ENCODE data around the gene TPD52L1.
"Not testable (repeated sequence)": the region's sequence is repeated elsewhere in the genome, so short reads cannot be mapped to it uniquely, and the experiment has no call there.

The TPD52L1 gene

DNA sequence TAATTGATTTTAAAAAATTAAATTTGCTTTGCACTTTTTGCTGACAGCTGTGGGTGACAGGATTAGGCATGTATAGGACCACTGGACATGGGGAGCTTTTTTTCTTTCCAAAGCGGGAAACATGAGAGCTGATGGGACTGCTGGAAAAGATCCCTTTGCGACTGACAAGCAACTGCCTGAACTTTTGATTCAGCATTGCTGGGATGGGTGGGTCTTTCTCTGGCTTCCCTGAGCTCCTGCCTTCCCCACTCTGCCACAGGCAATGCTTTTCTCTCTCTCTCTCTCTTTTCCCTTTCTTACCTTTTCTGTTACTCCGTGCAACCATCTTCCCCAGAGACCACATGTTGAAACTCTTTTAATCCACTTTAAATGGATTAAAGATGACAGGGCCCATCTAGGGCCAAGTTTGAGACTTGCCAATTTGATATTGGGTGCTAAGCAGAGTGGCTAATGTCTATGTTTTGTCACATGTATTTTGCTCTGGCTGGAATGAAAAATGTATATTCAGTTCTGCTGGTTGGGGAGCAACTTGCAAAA is 33.5 kb upstream of the TPD52L1 start:
- peaks cover 3% of the 10 kb centered on the region for H3K4me1 ChIP-seq (ENCODE audit: control insufficient read depth, insufficient read depth, low read length)
- no peak overlapping the region for H3K9ac ChIP-seq (ENCODE audit: low read depth, low read length)
- H3K4me3 ChIP-seq (ENCODE audit: low read depth, low read length) = no peak overlapping the region

DNA sequence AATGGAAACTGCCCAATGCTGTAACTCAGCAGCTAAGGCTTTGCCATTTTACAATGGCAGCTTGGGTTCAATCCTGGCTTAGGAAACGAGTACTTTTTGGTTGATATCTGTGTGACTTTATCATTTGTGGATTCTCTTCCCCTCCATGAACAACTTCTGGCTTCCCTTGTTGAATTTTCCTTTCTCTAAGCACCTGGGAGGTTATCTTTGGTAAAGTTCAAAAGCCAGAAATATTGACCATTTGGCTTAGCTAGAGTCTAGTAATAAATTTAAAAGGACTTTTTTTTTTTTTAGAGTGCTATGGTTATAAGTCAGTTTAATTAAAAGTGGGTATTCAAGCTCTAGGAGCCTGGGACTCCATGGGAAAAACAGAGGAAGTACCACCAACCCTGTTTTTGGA is 31.7 kb upstream of the TPD52L1 start:
- Histone ChIP-seq H3K4me1 (ENCODE audit: control insufficient read depth, insufficient read depth, low read length) (peaks cover 3% of the 10 kb centered on the region), H3K4me3 (ENCODE audit: low read depth, low read length) (no peak overlapping the region), H3K27me3 (ENCODE audit: control insufficient read depth, insufficient read depth, low read length) (no peaks in the 10 kb centered on the region), H3K36me3 (ENCODE audit: control insufficient read depth, insufficient read depth, low read length) (no peaks in the 10 kb centered on the region), H3K9ac (ENCODE audit: low read depth, low read length) (no peak overlapping the region), H3K9me3 (ENCODE audit: control insufficient read depth, insufficient read depth, low read length) (no peaks in the 10 kb centered on the region)

More for the DNA sequence above, 33.5 kb upstream of the TPD52L1 start:
- no peaks in the 10 kb centered on the region for H3K27me3 ChIP-seq (ENCODE audit: control insufficient read depth, insufficient read depth, low read length)
- no peaks in the 10 kb centered on the region for H3K36me3 ChIP-seq (ENCODE audit: control insufficient read depth, insufficient read depth, low read length)
- H3K9me3 ChIP-seq (ENCODE audit: control insufficient read depth, insufficient read depth, low read length) = no peaks in the 10 kb centered on the region

DNA sequence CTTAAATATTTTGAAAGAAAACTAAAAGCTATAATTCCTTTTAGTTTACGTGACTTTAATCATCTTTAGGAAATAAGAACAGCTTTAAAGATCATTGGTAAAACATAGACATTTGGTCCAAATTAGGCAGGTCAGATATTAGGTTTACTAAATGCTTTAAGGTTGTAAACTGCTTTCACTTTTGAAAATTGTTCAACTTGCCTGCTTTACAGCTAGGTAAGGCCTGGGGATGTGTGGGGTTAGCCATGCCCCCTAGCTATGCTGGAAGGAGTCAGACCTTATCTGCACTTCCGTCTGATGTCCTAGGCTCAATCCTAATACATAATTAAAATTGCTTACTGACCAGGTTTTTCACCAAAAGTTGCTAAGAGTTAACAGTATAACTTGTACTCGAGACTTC is 30.5 kb upstream of the TPD52L1 start:
- H3K27me3 ChIP-seq (ENCODE audit: control insufficient read depth, insufficient read depth, low read length) = no peaks in the 10 kb centered on the region
- H3K9ac ChIP-seq (ENCODE audit: low read depth, low read length) = no peak overlapping the region
- no peaks in the 10 kb centered on the region for H3K9me3 ChIP-seq (ENCODE audit: control insufficient read depth, insufficient read depth, low read length)
- H3K4me1 ChIP-seq (ENCODE audit: control insufficient read depth, insufficient read depth, low read length) = peaks cover 3% of the 10 kb centered on the region
- H3K4me3 ChIP-seq (ENCODE audit: low read depth, low read length) = no peak overlapping the region
- no peaks in the 10 kb centered on the region for H3K36me3 ChIP-seq (ENCODE audit: control insufficient read depth, insufficient read depth, low read length)

DNA sequence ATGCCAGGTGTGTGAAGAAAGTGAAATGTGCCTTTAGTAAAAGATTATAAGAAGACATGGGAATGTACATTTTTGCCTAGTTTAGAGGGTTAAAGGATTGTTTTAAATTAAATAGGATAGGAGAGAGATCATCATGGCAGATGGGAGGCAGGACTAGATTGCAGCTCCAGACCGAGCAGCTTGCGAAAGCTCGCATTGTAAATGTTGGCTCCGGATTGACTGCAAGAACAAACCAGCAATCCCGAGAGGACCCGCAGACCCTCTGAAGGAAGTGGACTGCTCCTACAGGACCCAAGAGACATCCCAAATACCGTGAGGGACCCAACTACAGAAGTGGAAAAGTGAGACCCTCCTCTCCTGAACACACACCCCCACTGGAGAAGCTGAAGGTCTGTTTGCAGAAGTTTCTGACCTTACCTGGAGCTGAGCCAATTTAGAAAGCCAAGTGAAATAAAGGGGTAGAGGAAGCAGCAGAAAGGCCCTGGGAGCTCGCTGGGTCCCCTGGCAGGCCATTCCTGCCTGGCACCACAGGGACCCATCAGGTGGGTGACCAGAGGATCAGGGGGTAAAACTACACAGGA is 30.0 kb upstream of the TPD52L1 start:
- Histone ChIP-seq H3K9ac (ENCODE audit: low read depth, low read length) (no peak overlapping the region), H3K9me3 (ENCODE audit: control insufficient read depth, insufficient read depth, low read length) (no peaks in the 10 kb centered on the region), H3K36me3 (ENCODE audit: control insufficient read depth, insufficient read depth, low read length) (no peaks in the 10 kb centered on the region), H3K4me3 (ENCODE audit: low read depth, low read length) (no peak overlapping the region), H3K27me3 (ENCODE audit: control insufficient read depth, insufficient read depth, low read length) (no peaks in the 10 kb centered on the region), H3K4me1 (ENCODE audit: control insufficient read depth, insufficient read depth, low read length) (peaks cover 3% of the 10 kb centered on the region)

DNA sequence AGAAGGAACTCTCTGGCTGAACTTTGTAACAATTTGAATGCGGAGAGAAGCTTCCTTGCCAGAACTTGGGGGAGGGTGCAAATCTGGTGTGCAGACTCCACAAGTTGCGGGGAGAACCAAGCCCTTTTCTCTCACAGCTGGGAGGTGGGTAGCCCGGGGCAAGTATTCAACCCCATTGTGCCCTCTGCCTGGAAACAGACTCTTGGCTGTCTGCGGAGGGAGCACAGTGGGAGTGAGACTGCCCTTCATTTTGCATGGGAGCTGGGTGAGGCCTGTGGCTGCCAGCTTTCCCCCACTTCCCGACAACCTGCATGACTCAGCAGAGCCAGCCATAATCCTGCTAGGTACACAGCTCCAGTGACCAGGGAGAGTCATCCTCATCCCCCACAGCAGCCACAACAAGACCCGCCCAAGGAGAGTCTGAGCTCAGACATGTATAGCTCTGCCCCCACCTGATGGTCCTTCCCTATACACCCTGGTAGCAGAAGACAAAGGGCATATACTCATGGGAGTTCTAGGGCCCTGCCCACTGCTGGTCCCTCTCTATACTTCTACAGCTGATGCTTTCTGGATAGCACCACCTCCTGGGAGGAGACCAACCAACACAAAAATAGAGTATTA is 29.4 kb upstream of the TPD52L1 start:
- no peak overlapping the region for H3K9ac ChIP-seq (ENCODE audit: low read depth, low read length)
- H3K27me3 ChIP-seq (ENCODE audit: control insufficient read depth, insufficient read depth, low read length) = no peaks in the 10 kb centered on the region
- H3K36me3 ChIP-seq (ENCODE audit: control insufficient read depth, insufficient read depth, low read length) = no peaks in the 10 kb centered on the region
- no peaks in the 10 kb centered on the region for H3K9me3 ChIP-seq (ENCODE audit: control insufficient read depth, insufficient read depth, low read length)
- H3K4me3 ChIP-seq (ENCODE audit: low read depth, low read length) = no peak overlapping the region
- peaks cover 3% of the 10 kb centered on the region for H3K4me1 ChIP-seq (ENCODE audit: control insufficient read depth, insufficient read depth, low read length)

DNA sequence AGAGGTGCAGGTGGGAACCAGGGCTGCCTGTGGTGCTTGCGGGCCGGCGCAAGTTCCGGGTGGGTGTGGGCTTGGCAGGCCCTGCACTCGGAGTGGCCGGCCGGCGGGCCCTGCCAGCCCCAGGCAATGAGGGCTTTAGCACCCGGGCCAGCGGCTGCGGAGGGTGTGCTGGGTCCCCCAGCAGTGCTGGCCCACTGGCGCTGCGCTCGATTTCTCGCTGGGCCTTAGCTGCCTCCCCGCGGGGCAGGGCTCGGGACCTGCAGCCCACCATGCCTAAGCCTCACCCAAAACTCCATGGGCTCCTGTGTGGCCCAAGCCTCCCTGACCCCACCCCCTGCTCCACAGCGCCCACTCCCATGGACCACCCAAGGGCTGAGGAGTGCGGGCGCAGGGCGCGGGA is 27.7 kb upstream of the TPD52L1 start:
- not testable (repeated sequence) for H3K9me3 ChIP-seq (ENCODE audit: control insufficient read depth, insufficient read depth, low read length); H3K27me3 ChIP-seq (ENCODE audit: control insufficient read depth, insufficient read depth, low read length); H3K36me3 ChIP-seq (ENCODE audit: control insufficient read depth, insufficient read depth, low read length); H3K4me1 ChIP-seq (ENCODE audit: control insufficient read depth, insufficient read depth, low read length); H3K4me3 ChIP-seq (ENCODE audit: low read depth, low read length); H3K9ac ChIP-seq (ENCODE audit: low read depth, low read length)

DNA sequence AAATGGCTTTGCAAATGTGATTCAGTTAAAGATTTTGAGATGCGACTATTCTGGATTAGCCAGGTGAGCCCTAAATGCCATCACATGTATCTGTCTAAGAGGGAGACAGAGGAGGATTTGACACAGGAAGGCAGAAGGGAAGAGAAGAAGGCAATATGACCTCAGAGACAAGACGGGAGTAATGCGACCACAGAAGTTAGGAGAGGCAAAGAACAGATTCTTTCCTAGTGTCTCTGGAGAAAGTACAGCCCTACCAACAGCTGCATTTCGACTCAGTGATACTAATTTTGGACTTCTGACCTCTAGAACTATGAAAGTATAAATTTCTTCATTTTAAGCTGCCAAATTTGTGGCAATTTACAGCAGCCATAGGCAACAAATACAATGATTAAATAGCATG is 24.2 kb upstream of the TPD52L1 start:
- no peak overlapping the region for H3K4me3 ChIP-seq (ENCODE audit: low read depth, low read length)
- no peaks in the 10 kb centered on the region for H3K27me3 ChIP-seq (ENCODE audit: control insufficient read depth, insufficient read depth, low read length)
- no peak overlapping the region for H3K9ac ChIP-seq (ENCODE audit: low read depth, low read length)
- H3K36me3 ChIP-seq (ENCODE audit: control insufficient read depth, insufficient read depth, low read length) = no peaks in the 10 kb centered on the region
- no peaks in the 10 kb centered on the region for H3K9me3 ChIP-seq (ENCODE audit: control insufficient read depth, insufficient read depth, low read length)
- no peaks in the 10 kb centered on the region for H3K4me1 ChIP-seq (ENCODE audit: control insufficient read depth, insufficient read depth, low read length)

DNA sequence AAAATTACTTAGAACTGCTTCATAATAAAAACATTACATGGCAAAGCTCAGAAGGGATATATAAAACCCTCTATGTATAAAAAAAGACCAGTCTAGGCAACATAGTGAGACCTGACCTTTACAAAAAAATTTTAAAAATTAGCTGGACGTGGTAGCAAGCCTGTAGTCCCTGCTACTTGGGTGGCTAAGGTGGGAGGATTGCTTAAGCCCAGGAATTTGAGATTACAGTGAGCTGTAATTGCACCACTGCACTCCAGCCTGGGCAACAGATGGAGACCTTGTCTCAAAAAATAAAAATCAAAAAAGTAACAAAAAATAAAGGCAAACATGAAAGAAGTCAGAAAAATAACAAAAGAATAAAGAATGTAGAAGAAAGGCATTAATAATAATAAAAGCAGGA is 21.5 kb upstream of the TPD52L1 start:
- Histone ChIP-seq H3K4me1 (ENCODE audit: control insufficient read depth, insufficient read depth, low read length) (no peaks in the 10 kb centered on the region), H3K4me3 (ENCODE audit: low read depth, low read length) (no peak overlapping the region), H3K9me3 (ENCODE audit: control insufficient read depth, insufficient read depth, low read length) (no peaks in the 10 kb centered on the region), H3K36me3 (ENCODE audit: control insufficient read depth, insufficient read depth, low read length) (no peaks in the 10 kb centered on the region), H3K9ac (ENCODE audit: low read depth, low read length) (no peak overlapping the region), H3K27me3 (ENCODE audit: control insufficient read depth, insufficient read depth, low read length) (no peaks in the 10 kb centered on the region)

DNA sequence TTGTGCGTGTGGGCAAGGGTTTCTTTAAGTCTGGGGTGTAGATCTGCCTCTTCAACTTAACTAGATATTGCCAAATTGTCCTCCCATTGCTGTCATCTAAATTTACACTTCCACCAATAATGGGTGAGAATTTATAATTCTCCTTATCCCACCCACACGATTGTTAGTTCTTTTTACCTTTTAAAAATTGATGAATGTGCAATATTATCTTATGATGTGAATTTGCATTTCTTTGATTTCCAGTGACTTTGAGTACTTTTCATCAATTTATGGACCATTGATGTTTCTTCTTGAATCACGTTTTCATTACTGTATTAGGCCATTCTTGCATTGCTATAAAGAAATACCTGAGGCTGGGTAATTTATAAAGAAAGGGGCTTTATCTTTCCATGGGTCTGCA is 17.2 kb upstream of the TPD52L1 start:
- Histone ChIP-seq H3K4me3 (ENCODE audit: low read depth, low read length) (no peak overlapping the region), H3K36me3 (ENCODE audit: control insufficient read depth, insufficient read depth, low read length) (no peaks in the 10 kb centered on the region), H3K9ac (ENCODE audit: low read depth, low read length) (no peak overlapping the region), H3K27me3 (ENCODE audit: control insufficient read depth, insufficient read depth, low read length) (no peaks in the 10 kb centered on the region), H3K9me3 (ENCODE audit: control insufficient read depth, insufficient read depth, low read length) (no peaks in the 10 kb centered on the region), H3K4me1 (ENCODE audit: control insufficient read depth, insufficient read depth, low read length) (no peaks in the 10 kb centered on the region)

DNA sequence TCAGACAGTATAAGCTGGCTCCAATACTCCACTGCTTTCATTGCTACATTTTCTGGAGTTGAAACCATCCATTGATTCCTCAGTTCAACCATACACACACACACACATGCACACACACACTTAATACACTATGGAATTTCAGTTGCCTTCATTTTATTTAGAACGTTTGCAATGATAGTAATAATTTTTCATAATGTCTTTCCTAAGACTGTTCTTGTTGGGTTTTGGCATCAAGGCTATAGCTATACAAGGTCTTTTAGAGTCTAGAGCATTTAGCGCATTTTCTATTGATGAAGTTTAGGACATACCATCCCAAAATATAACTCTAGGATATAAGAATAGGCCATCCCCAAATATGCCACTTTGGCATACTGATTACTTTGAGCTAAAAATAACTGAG is 15.5 kb upstream of the TPD52L1 start:
- H3K9ac ChIP-seq (ENCODE audit: low read depth, low read length) = no peak overlapping the region
- H3K9me3 ChIP-seq (ENCODE audit: control insufficient read depth, insufficient read depth, low read length) = no peaks in the 10 kb centered on the region
- H3K27me3 ChIP-seq (ENCODE audit: control insufficient read depth, insufficient read depth, low read length) = no peaks in the 10 kb centered on the region
- H3K4me3 ChIP-seq (ENCODE audit: low read depth, low read length) = no peak overlapping the region
- no peaks in the 10 kb centered on the region for H3K36me3 ChIP-seq (ENCODE audit: control insufficient read depth, insufficient read depth, low read length)
- H3K4me1 ChIP-seq (ENCODE audit: control insufficient read depth, insufficient read depth, low read length) = no peaks in the 10 kb centered on the region

DNA sequence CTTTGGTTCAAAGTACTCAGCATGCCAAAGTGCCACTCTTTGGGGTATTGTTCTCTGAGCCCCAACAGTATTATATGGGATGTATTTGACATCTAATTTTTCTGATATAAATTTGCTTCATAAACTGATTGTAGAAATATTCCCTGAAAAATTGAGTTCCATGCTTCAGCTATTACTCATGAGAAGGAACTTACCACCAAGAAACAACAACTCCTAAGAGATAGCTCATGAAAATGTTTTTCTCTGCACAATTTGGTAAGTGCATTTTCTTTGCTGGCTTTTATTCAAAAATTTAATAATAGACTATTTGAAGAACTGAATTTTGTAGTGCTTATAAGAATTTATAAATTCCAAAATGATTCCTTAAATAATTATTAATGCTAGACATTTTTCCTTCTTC is 12.8 kb upstream of the TPD52L1 start:
- Histone ChIP-seq H3K27me3 (ENCODE audit: control insufficient read depth, insufficient read depth, low read length) (no peaks in the 10 kb centered on the region), H3K4me1 (ENCODE audit: control insufficient read depth, insufficient read depth, low read length) (no peaks in the 10 kb centered on the region), H3K4me3 (ENCODE audit: low read depth, low read length) (no peak overlapping the region), H3K9ac (ENCODE audit: low read depth, low read length) (no peak overlapping the region), H3K9me3 (ENCODE audit: control insufficient read depth, insufficient read depth, low read length) (no peaks in the 10 kb centered on the region), H3K36me3 (ENCODE audit: control insufficient read depth, insufficient read depth, low read length) (no peaks in the 10 kb centered on the region)

DNA sequence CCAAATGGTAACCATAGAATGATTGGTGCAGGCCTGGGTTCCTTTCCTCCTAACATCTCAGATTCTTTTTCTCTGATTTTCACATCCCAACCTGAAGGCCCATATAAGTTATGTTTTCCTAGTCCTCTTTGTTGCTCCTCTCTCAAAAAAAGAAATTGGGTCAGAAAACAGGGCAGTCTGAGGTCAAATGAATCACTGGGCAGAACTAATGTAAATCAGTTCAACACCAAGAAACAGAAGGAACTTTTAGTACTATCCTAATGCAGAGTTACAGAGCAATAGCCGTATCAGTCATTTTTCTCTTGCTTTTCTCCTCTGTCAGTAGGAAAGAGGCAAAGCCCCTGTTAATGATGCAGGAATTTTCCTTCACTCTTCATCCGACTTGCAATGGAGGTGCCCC is 11.0 kb upstream of the TPD52L1 start:
- Histone ChIP-seq H3K9ac (ENCODE audit: low read depth, low read length) (no peak overlapping the region), H3K9me3 (ENCODE audit: control insufficient read depth, insufficient read depth, low read length) (no peaks in the 10 kb centered on the region), H3K4me3 (ENCODE audit: low read depth, low read length) (no peak overlapping the region), H3K4me1 (ENCODE audit: control insufficient read depth, insufficient read depth, low read length) (no peaks in the 10 kb centered on the region), H3K27me3 (ENCODE audit: control insufficient read depth, insufficient read depth, low read length) (no peaks in the 10 kb centered on the region), H3K36me3 (ENCODE audit: control insufficient read depth, insufficient read depth, low read length) (no peaks in the 10 kb centered on the region)
